SK-N-SH treated with all-trans-retinoic acid at 6 μM for 48 hours (cell line): ENCODE measurements around the gene DCPS.

Experiments
- ARNTL ChIP-seq: fragments of 450-650 bp; formaldehyde crosslinking; IDR thresholded peaks from 2 replicates; pipeline ENCODE4 v1.5.0; 2020; ENCODE audit warnings: low read depth, mild to moderate bottlenecking, moderate library complexity, borderline replicate concordance
- CSDC2 ChIP-seq: fragments of 250-450 bp; sonication (Bioruptor Pico); IDR thresholded peaks from 2 replicates; pipeline ENCODE4 v1.5.0; 2020; ENCODE audit warnings: mild to moderate bottlenecking, moderate library complexity
- SNAI2 ChIP-seq: fragments of 250-450 bp; sonication (Bioruptor Pico); IDR thresholded peaks from 2 replicates; pipeline ENCODE4 v1.5.0; 2020; ENCODE audit warnings: mild to moderate bottlenecking, moderate library complexity
- ZC3H10 ChIP-seq: fragments of 250-450 bp; sonication (Bioruptor Pico); IDR thresholded peaks from 2 replicates; pipeline ENCODE4 v1.5.1; 2021; ENCODE audit warnings: mild to moderate bottlenecking, moderate library complexity
- ZFP3 ChIP-seq: fragments of 250-450 bp; sonication (Bioruptor Pico); IDR thresholded peaks from 2 replicates; pipeline ENCODE4 v1.5.0; 2020; ENCODE audit warnings: mild to moderate bottlenecking, moderate library complexity
- ZFP30 ChIP-seq: fragments of 450-650 bp; formaldehyde crosslinking; IDR thresholded peaks from 2 replicates; pipeline ENCODE4 v1.5.0; 2022; ENCODE audit warnings: mild to moderate bottlenecking, moderate library complexity
- ZNF565 ChIP-seq: fragments of 450-650 bp; formaldehyde crosslinking; conservative IDR thresholded peaks from 2 replicates; pipeline ENCODE4 v1.5.0; 2020; ENCODE audit warnings: low read depth, mild to moderate bottlenecking, moderate library complexity
- ZNF70 ChIP-seq: fragments of 450-650 bp; formaldehyde crosslinking; IDR thresholded peaks from 2 replicates; pipeline ENCODE4 v1.5.0; 2020; ENCODE audit warnings: mild to moderate bottlenecking, moderate library complexity

DNA sequence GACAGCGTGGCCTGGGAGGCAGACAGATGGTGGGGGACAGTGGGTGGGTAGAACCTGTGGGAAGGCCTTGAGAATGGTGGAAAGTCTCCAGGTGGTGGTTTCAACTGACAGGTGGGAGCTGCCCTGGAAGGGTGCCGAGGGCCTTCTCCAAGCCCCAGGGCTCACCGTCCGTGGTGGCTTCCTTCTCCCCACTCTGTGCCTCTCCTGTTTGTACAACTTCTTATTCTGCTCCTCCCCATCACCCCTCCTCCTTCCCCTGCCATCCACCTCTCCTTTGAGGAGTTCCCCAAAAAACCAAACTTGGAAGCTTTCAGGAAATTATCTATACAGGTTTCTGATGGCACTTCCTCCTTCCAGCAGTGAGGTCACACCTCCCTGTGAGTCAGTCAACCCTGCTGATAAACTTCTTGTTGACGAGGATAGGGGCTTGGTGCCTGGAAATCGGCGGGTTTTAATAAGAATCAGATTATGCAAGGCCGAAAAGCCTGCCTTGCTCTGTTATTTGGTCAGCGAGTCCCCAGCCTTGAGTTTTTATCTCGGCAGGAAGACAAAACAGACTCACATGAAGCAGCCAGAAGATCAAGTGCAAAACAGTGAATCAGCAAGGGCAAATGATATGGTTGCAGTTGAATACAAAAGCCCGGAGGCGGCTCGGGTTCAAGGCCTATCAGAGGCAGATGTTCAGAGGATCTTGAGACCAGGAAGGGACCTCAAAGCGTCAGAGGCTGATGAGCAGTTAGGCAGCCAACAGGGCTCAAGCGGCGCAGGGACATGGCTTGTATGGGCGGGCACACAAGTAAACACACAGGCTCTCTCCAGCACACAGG is 42.1 kb downstream of the DCPS start:
- no peak for TF ChIP-seq ARNTL (CRISPR knock-in tag)
- TF ChIP-seq SNAI2 (CRISPR knock-in tag): no peak
- no peak for TF ChIP-seq ZFP3 (CRISPR knock-in tag)
- no peak for TF ChIP-seq ZC3H10 (CRISPR knock-in tag)
- no peak for TF ChIP-seq ZNF565
- TF ChIP-seq CSDC2 (CRISPR knock-in tag): no peak
- TF ChIP-seq ZFP30 (CRISPR knock-in tag): no peak
- TF ChIP-seq ZNF70 (CRISPR knock-in tag): no peak
